Adrenal gland (tissue), 5 donors: ENCODE data around the gene POF1B.

Experiments used
- CTCF ChIP-seq, 6 experiments: fragments of 450-650 bp in 4 of 6; fragments of 200-600 bp in 2 of 6; sonication (generic) in 1 of 6; IDR thresholded peaks; 1 replicate in 5 of 6; 2 replicates in 1 of 6; pipeline versions ENCODE4 v1.5.1 to v1.8.0; 2016 to 2021; ENCODE audit warnings: antibody characterized with exemption in 6 of 6, mild to moderate bottlenecking in 2 of 6, moderate library complexity in 1 of 6
- POLR2A ChIP-seq, 2 donors: fragments of 450-650 bp; IDR thresholded peaks; one replicate each; pipeline ENCODE4 v1.6.1; 2017; ENCODE audit warnings: antibody characterized with exemption in 2 of 2, mild to moderate bottlenecking in 2 of 2, moderate library complexity in 1 of 2
- donor health status: DM: no; HTN: no; CAD: no.

DNA sequence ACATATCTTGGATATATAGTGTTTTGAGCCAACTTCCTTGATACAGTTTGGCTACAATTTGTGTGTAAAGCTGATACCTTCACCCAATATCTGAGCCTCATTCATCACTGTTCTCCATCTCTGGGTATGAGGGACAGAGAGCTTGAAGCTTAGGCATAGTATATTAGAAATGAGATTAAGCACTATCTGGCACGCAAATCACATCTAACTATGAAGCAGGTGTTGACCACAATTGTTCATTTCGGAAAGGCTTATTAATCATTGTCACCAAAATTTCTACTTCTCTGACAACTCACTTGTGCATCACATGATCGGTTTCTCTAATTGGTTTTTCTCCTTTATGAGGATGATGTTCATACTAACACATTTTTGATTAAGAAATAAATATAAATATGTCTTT is 2.1 kb upstream of the POF1B start:
- no peak for TF ChIP-seq POLR2A (IDR thresholded peaks at IDR 0.05)
- no peak for TF ChIP-seq CTCF (IDR thresholded peaks at IDR 0.05)
